ENCODE measurements around the gene PSKH1.

- no peak for TF ChIP-seq CTCF (IDR thresholded peaks at IDR 0.05; ENCODE audit: low read depth, low read length, missing input control)
- no peak for TF ChIP-seq YY1 (IDR thresholded peaks at IDR 0.05)
- TF ChIP-seq JUND (IDR thresholded peaks at IDR 0.05) = no peak
- no peak for TF ChIP-seq EGR1 (IDR thresholded peaks at IDR 0.05; ENCODE audit: low read depth in 2 of 2)
- no peak for TF ChIP-seq HNF4G (IDR thresholded peaks at IDR 0.05)
- no peak for TF ChIP-seq REST (IDR thresholded peaks at IDR 0.05)
- no peak for TF ChIP-seq FOXA1 (IDR thresholded peaks at IDR 0.05)
- no peak for TF ChIP-seq RAD21 (IDR thresholded peaks at IDR 0.05)
- TF ChIP-seq TAF1 (conservative IDR thresholded peaks at IDR 0.05) = no peak
- no peak for TF ChIP-seq RXRA (IDR thresholded peaks at IDR 0.05)
Observed at GRCh38 chr16:67950335-67950843, 57.3 kb downstream of the PSKH1 start.

All from liver (tissue), 3 donors.